ENCODE results near the gene EPN2.
"Not testable (repeated sequence)": the region's sequence is repeated elsewhere in the genome, so short reads cannot be mapped to it uniquely, and the experiment has no call there.

DNA sequence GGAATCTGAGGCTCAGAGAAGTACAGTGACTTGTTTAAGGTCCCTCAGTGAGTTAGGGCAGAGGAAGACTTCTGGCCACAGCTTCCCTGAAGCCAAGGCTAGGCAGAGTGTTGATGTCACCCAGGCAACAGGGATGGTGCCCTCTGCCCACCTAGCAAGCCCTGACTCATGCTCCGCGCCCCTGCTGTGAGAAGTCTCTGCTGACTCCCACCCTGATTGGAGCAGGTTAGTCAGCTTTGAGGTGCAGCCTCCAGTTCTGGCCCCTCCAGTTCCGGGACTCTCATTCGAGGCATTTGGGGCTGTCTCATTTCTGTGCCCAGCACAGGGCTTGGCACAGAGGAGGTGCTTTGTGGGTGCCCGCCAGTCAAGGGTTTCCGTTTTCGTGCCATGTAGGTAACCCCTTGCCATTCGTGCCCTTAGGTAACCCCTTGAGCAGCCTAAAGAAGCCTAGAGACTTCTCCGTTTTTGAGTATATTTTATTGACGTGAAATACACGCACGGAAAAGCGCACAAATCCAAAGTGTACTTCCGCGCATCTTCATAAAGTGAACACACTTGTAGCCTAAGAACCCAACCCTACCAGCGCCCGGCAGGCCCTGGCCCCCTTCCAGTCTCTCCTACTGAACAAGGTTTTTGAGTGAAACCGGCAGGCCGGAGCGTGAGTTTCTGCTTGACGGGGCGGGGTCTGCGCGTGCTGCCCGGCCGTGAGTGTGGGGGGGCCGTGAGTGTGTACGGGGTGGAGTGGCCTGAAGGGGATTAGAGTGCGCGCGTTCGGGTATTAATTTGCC lies 621 bp upstream of the EPN2 start:
- TF ChIP-seq CTCF (conservative IDR thresholded peaks at IDR 0.05 in 1 of 2, IDR thresholded peaks at IDR 0.05 in 1 of 2; ENCODE audit: extremely low read depth in 1 of 2, insufficient read depth in 1 of 2, low read depth in 1 of 2, low read length in 2 of 2); EZH2 (IDR thresholded peaks at IDR 0.05; ENCODE audit: borderline replicate concordance, low read length): not testable (repeated sequence)

Data from mammary epithelial cell (primary cell).